A549 (cell line): ENCODE results near the gene MAP3K20. TPM values are rescaled to one million over a fixed set of nuclear protein-coding genes. Genes with fewer than 3 reads are reported as not detected.
"Not testable (repeated sequence)": the region's sequence is repeated elsewhere in the genome, so short reads cannot be mapped to it uniquely, and the experiment has no call there.

Experiments
- ATAC-seq, 2 experiments: fragments of 200-7000 bp in 1 of 2; fragments of >200 bp in 1 of 2; cut with Nextera tagmentation in 1 of 2; cut with Tn5 transposase in 1 of 2; 3 replicates each; pipeline versions ENCODE4 v1.8.0 to v1.9.1; 2018 to 2020; ENCODE audit warnings: mild to moderate bottlenecking in 1 of 2, moderate library complexity in 1 of 2
- CTCF ChIA-PET: fragments of 300-600 bp; sonication (Branson Sonifier 250); formaldehyde crosslinking; extraction: SDS; loops from one replicate; lab custom pipeline; 2021; ENCODE audit warnings: antibody characterized with exemption, inconsistent platforms; lab: Yijun Ruan, JAX
- POLR2A ChIA-PET: fragments of 350-600 bp; formaldehyde crosslinking; extraction: SDS; loops from one replicate; lab custom pipeline; 2021; ENCODE audit warnings: antibody characterized with exemption, inconsistent platforms; lab: Yijun Ruan, JAX
- DNase-seq, 2 experiments: peaks; one replicate each; pipeline versions ENCODE4 v3.0.0 to v3.0.0-alpha.2; 2011 to 2016; ENCODE audit warnings: low read depth in 1 of 2, low spot score in 1 of 2
- FAIRE-seq: peaks from 2 replicates; lab custom pipeline; 2011; peaks lifted over from hg19 to GRCh38; lab: Jason Lieb, UNC
- H3K27ac ChIP-seq, 2 experiments: fragments of >200 bp; sonication (Bioruptor Twin); formaldehyde crosslinking; 3 replicates each; pipeline ENCODE4 v1.5.1; 2016 to 2017
- H3K4me1 ChIP-seq: fragments of >200 bp; sonication (Bioruptor Twin); formaldehyde crosslinking; 3 replicates; pipeline ENCODE4 v1.6.1; 2016
- H3K4me2 ChIP-seq: fragments of >200 bp; sonication (Bioruptor Twin); formaldehyde crosslinking; 3 replicates; pipeline ENCODE4 v1.6.1; 2016
- H3K4me3 ChIP-seq: fragments of >200 bp; sonication (Bioruptor Twin); formaldehyde crosslinking; 3 replicates; pipeline ENCODE4 v1.5.1; 2016
- H3K9me3 ChIP-seq: fragments of >200 bp; sonication (Bioruptor Twin); formaldehyde crosslinking; 3 replicates; pipeline ENCODE4 v1.6.1; 2016
- BCL3 ChIP-seq: fragments of >200 bp; sonication (Bioruptor Twin); formaldehyde crosslinking; IDR thresholded peaks from 3 replicates; pipeline ENCODE4 v1.6.1; 2016
- CHD2 ChIP-seq: fragments of 150-350 bp; IDR thresholded peaks from 2 replicates; pipeline ENCODE4 v1.6.1; 2014; ENCODE audit warnings: low read length; ENCODE audit not compliant: partially characterized antibody
- E2F6 ChIP-seq: IDR thresholded peaks from 2 replicates; pipeline ENCODE4 v1.6.1; 2012; ENCODE audit warnings: low read depth, borderline replicate concordance
- EHMT2 ChIP-seq: fragments of 200-600 bp; sonication (generic); IDR thresholded peaks from 2 replicates; pipeline ENCODE4 v1.6.1; 2016; ENCODE audit warnings: antibody characterized with exemption, low read depth, mild to moderate bottlenecking, moderate library complexity
- ELK1 ChIP-seq: fragments of 150-350 bp; IDR thresholded peaks from 2 replicates; pipeline ENCODE4 v1.6.1; 2014; ENCODE audit warnings: low read depth, mild to moderate bottlenecking, low read length
- EP300 ChIP-seq, 2 experiments: fragments of >200 bp; sonication (Bioruptor Twin); formaldehyde crosslinking; IDR thresholded peaks; 2 replicates in 1 of 2; 3 replicates in 1 of 2; pipeline ENCODE4 v1.6.1; 2016 to 2017
- FOSB ChIP-seq: fragments of 250-450 bp; sonication (Bioruptor Pico); IDR thresholded peaks from 2 replicates; pipeline ENCODE4 v1.5.0; 2020; ENCODE audit warnings: mild to moderate bottlenecking, moderate library complexity
- FOSL2 ChIP-seq, 2 experiments: fragments of 450-650 bp in 1 of 2; fragments of >200 bp in 1 of 2; sonication (Bioruptor Twin) in 1 of 2; formaldehyde crosslinking; IDR thresholded peaks; 2 replicates each; pipeline versions ENCODE4 v1.5.0 to v1.6.1; 2016 to 2020; ENCODE audit warnings: mild to moderate bottlenecking in 1 of 2, moderate library complexity in 1 of 2
- FOXS1 ChIP-seq: fragments of 250-450 bp; sonication (Bioruptor Pico); IDR thresholded peaks from 2 replicates; pipeline ENCODE4 v1.5.0; 2020; ENCODE audit warnings: mild to moderate bottlenecking, moderate library complexity
- GATA3 ChIP-seq: IDR thresholded peaks from 2 replicates; pipeline ENCODE4 v1.6.1; 2012; ENCODE audit warnings: borderline replicate concordance
- HES2 ChIP-seq: fragments of >200 bp; sonication (Bioruptor Twin); formaldehyde crosslinking; IDR thresholded peaks from 2 replicates; pipeline ENCODE4 v1.6.1; 2016
- HMGXB4 ChIP-seq: fragments of 250-450 bp; sonication (Bioruptor Pico); IDR thresholded peaks from 2 replicates; pipeline ENCODE4 v1.5.0; 2021; ENCODE audit warnings: mild to moderate bottlenecking, moderate library complexity, borderline replicate concordance
- HOXB5 ChIP-seq: fragments of 250-450 bp; sonication (Bioruptor Pico); IDR thresholded peaks from 2 replicates; pipeline ENCODE4 v1.5.0; 2020; ENCODE audit warnings: mild to moderate bottlenecking, moderate library complexity
- KDM1A ChIP-seq: fragments of 200-600 bp; sonication (generic); IDR thresholded peaks from 2 replicates; pipeline ENCODE4 v1.6.1; 2016; ENCODE audit warnings: low read depth, mild to moderate bottlenecking
- MAFK ChIP-seq: fragments of 450-650 bp; IDR thresholded peaks from 2 replicates; pipeline ENCODE4 v1.6.1; 2014; ENCODE audit not compliant: partially characterized antibody
- MAX ChIP-seq: IDR thresholded peaks from 2 replicates; pipeline ENCODE4 v1.6.1; 2012
- NPAS2 ChIP-seq: fragments of 250-450 bp; sonication (Bioruptor Pico); IDR thresholded peaks from 2 replicates; pipeline ENCODE4 v1.8.0; 2022; ENCODE audit warnings: mild to moderate bottlenecking, moderate library complexity, borderline replicate concordance
- PHF8 ChIP-seq: fragments of 200-600 bp; sonication (generic); IDR thresholded peaks from 2 replicates; pipeline ENCODE4 v1.6.1; 2016; ENCODE audit warnings: low read depth, mild to moderate bottlenecking, antibody characterized with exemption, moderate library complexity, borderline replicate concordance
- POLR2A ChIP-seq: IDR thresholded peaks from 2 replicates; pipeline ENCODE4 v1.6.1; 2012; ENCODE audit warnings: mild to moderate bottlenecking, low read length
- RARB ChIP-seq: fragments of 250-450 bp; sonication (Bioruptor Pico); IDR thresholded peaks from 2 replicates; pipeline ENCODE4 v1.8.0; 2021; ENCODE audit warnings: mild to moderate bottlenecking, moderate library complexity
- REST ChIP-seq: fragments of 200-600 bp; sonication (generic); IDR thresholded peaks from 2 replicates; pipeline ENCODE4 v1.6.1; 2016; ENCODE audit warnings: antibody characterized with exemption, mild to moderate bottlenecking, moderate library complexity
- RFX5 ChIP-seq: fragments of 450-650 bp; IDR thresholded peaks from 2 replicates; pipeline ENCODE4 v1.7.1; 2014; ENCODE audit warnings: antibody characterized with exemption, mild to moderate bottlenecking, moderate library complexity
- RNF2 ChIP-seq: fragments of 200-600 bp; sonication (generic); IDR thresholded peaks from 2 replicates; pipeline ENCODE4 v1.6.1; 2016; ENCODE audit warnings: low read depth, mild to moderate bottlenecking, antibody characterized with exemption, moderate library complexity, borderline replicate concordance
- ZC3H11A ChIP-seq: fragments of 450-650 bp; IDR thresholded peaks from 2 replicates; pipeline ENCODE4 v1.6.1; 2014; ENCODE audit warnings: antibody characterized with exemption, mild to moderate bottlenecking
- WGBS: methylation state at CpG from one replicate; pipeline ENCODE4 v1.1.6; 2017; ENCODE audit errors: missing lambda C conversion rate; 5-methylcytosine and 5-hydroxymethylcytosine counted together
- polyA plus RNA-seq, 4 experiments: library from polyadenylated mRNA; depleted of rRNA in 3 of 4; stranded (reverse); fragments of >200 nt; fragmentation: RNase III in 1 of 4; extraction: RNeasy Plus Mini Kit Qiagen cat#74134 plus additional on column Dnase treatment in 1 of 4; gene quantifications; 2 replicates in 3 of 4; 3 replicates in 1 of 4; pipeline ENCODE4 v1.2.3, GENCODE V29; 2011 to 2017

The MAP3K20 gene
- polyA plus RNA-seq, 2 of the 4 experiments (the other 2 are of a cell fraction) = 34.7 to 80.7 TPM

- H3K9me3 ChIP-seq = no peaks in the 10 kb centered on the region
- H3K27ac ChIP-seq = peak overlapping the region; percentile 21; a peak in 1 of 6 replicates
- no peak for FAIRE-seq
- POLR2A ChIA-PET = no interaction called here
- no peak for DNase-seq
- no peak overlapping the region for H3K4me3 ChIP-seq
- CTCF ChIA-PET = interaction anchor here (0.8 to 4.0 kb wide), 3 partner anchors 9 to 35 kb away, joined by 3 to 28 read pairs (median 3); no protein-coding TSS in a partner anchor
- H3K4me1 ChIP-seq = peaks cover 6% of the 10 kb centered on the region; the same call in 1 of the 3 replicates
- TF ChIP-seq PHF8 (no peak), EP300 (IDR thresholded peaks at IDR 0.05) (no peak), NPAS2 (CRISPR knock-in tag) (no peak), HMGXB4 (CRISPR knock-in tag) (no peak), POLR2A (no peak), HES2 (no peak), GATA3 (no peak), MAFK (no peak), CHD2 (no peak), KDM1A (no peak), FOXS1 (CRISPR knock-in tag) (no peak), BCL3 (no peak), RFX5 (no peak), ZC3H11A (no peak), RARB (CRISPR knock-in tag) (no peak), E2F6 (no peak), RNF2 (no peak), MAX (no peak), FOSB (no peak)
- whole genome bisulfite sequencing = 90% methylated on average over 12 of the region's 12 CpGs
- ATAC-seq = no peak; a peak in 1 of 6 replicates
- no peak overlapping the region for H3K4me2 ChIP-seq
These were observed 38.2 kb upstream of the MAP3K20 start for GRCh38 chr2:173037245-173038120.

- H3K4me2 ChIP-seq, DNase-seq, POLR2A ChIA-PET, H3K4me1 ChIP-seq, FAIRE-seq, H3K4me3 ChIP-seq, H3K9me3 ChIP-seq, ATAC-seq: not testable (repeated sequence)
- H3K27ac ChIP-seq = peak overlapping the region; percentile 21; a peak in 1 of 6 replicates
- WGBS = 80% methylated on average over 2 of the region's 2 CpGs
- CTCF ChIA-PET = interaction anchor here (0.9 to 4.0 kb wide), 3 partner anchors 10 to 172 kb away, joined by 3 to 28 read pairs (median 5); no protein-coding TSS in a partner anchor
These were observed 37.4 kb upstream of the MAP3K20 start for GRCh38 chr2:173038257-173038656.

- H3K4me3 ChIP-seq = no peak overlapping the region
- no peak overlapping the region for H3K4me2 ChIP-seq
- FAIRE-seq (no peak), ATAC-seq (no peak), DNase-seq (no peak)
- no peak overlapping the region for H3K27ac ChIP-seq
- ChIA-PET POLR2A (no interaction called here), CTCF (interaction anchor here (1.9 kb wide), 1 partner anchor 13 kb away, joined by 11 read pairs; no protein-coding TSS in a partner anchor)
- no peaks in the 10 kb centered on the region for H3K9me3 ChIP-seq
- peaks cover 13% of the 10 kb centered on the region for H3K4me1 ChIP-seq
- TF ChIP-seq KDM1A = no peak
- TF ChIP-seq REST = no peak
- no peak for TF ChIP-seq FOSL2 (IDR thresholded peaks at IDR 0.05)
- no peak for TF ChIP-seq FOSL2 (CRISPR knock-in tag; IDR thresholded peaks at IDR 0.05)
- no peak for TF ChIP-seq HOXB5 (CRISPR knock-in tag)
- no peak for TF ChIP-seq ELK1
- TF ChIP-seq EHMT2 = no peak
These were observed 34.9 kb upstream of the MAP3K20 start for GRCh38 chr2:173040729-173041128.
